Activated B cell treated with CpG ODN at 0.5 μM for 24 hours (primary cell): Measurements from ENCODE around the gene GAL3ST2. TPM values are rescaled to one million over a fixed set of nuclear protein-coding genes. Genes with fewer than 3 reads are reported as not detected.
A peak's percentile ranks its signal among the peaks of the same experiment; 100 is the strongest.

Experiments used
- ATAC-seq: fragments of 200-7000 bp; cut with Tn5 transposase; one replicate; pipeline ENCODE4 v1.10.0; 2021; ENCODE audit warnings: low read depth, mild to moderate bottlenecking, moderate library complexity
- CTCF ChIA-PET: fragments of 350-600 bp; sonication (Branson Sonifier 250); formaldehyde crosslinking; loops from one replicate; lab custom pipeline; 2021; ENCODE audit warnings: antibody characterized with exemption; lab: Charles Lee
- POLR2A ChIA-PET: fragments of 350-600 bp; sonication (Branson Sonifier 250); formaldehyde crosslinking; loops from one replicate; lab custom pipeline; 2021; ENCODE audit warnings: antibody characterized with exemption; lab: Charles Lee
- DNase-seq: peaks from one replicate; pipeline ENCODE4 v3.0.0; 2022
- H3K27ac Mint-ChIP-seq: one replicate; pipeline ENCODE4 v1.8.0; 2020; ENCODE audit warnings: mixed read lengths
- H3K27me3 Mint-ChIP-seq: one replicate; pipeline ENCODE4 v1.8.0; 2021; ENCODE audit warnings: mixed read lengths
- H3K36me3 Mint-ChIP-seq: one replicate; pipeline ENCODE4 v1.8.0; 2021; ENCODE audit warnings: low read depth, mixed read lengths
- H3K4me1 Mint-ChIP-seq: one replicate; pipeline ENCODE4 v1.8.0; 2021; ENCODE audit warnings: mixed read lengths
- H3K4me3 Mint-ChIP-seq: one replicate; pipeline ENCODE4 v1.8.0; 2020; ENCODE audit warnings: mild to moderate bottlenecking, mixed read lengths
- H3K9me3 Mint-ChIP-seq: one replicate; pipeline ENCODE4 v1.8.0; 2020; ENCODE audit warnings: mixed read lengths
- CTCF ChIP-seq: fragments of 200-600 bp; IDR thresholded peaks from one replicate; pipeline ENCODE4 v1.8.0; 2022; ENCODE audit warnings: antibody characterized with exemption, mild to moderate bottlenecking
- intact Hi-C: fragments of 100-400 bp; cut with micrococcal nuclease; formaldehyde crosslinking; loops from one replicate; pipeline ENCODE4 v1.15.1; 2024
- total RNA-seq: library from RNA; stranded (reverse); gene quantifications from 2 replicates; pipeline ENCODE4 v1.2.3, GENCODE V29; 2022

Gene GAL3ST2
- total RNA-seq, 1 donor from 2014 or later = not detected

GRCh38 chr2:241793385-241793784 lies 16.8 kb downstream of the GAL3ST2 start:
- POLR2A ChIA-PET = no interaction called here
- ATAC-seq = no peak
- peaks cover 17% of the 10 kb centered on the region for H3K4me1 Mint-ChIP-seq
- no peak overlapping the region for H3K4me3 Mint-ChIP-seq
- no peak for DNase-seq
- CTCF ChIA-PET = no interaction called here
- TF ChIP-seq CTCF = no peak
- no peaks in the 10 kb centered on the region for H3K27me3 Mint-ChIP-seq
- intact Hi-C loops = no loop called here
- H3K36me3 Mint-ChIP-seq = no peaks in the 10 kb centered on the region
- peaks cover 4% of the 10 kb centered on the region for H3K9me3 Mint-ChIP-seq
- H3K27ac Mint-ChIP-seq = no peak overlapping the region

GRCh38 chr2:241794250-241794823 lies 17.7 kb downstream of the GAL3ST2 start:
- H3K4me1 Mint-ChIP-seq = peaks cover 8% of the 10 kb centered on the region
- DNase-seq = no peak
- no peak for ATAC-seq
- H3K9me3 Mint-ChIP-seq = peaks cover 4% of the 10 kb centered on the region
- ChIA-PET POLR2A (no interaction called here), CTCF (no interaction called here)
- intact Hi-C loops = no loop called here
- H3K4me3 Mint-ChIP-seq = no peak overlapping the region
- no peak overlapping the region for H3K27ac Mint-ChIP-seq
- no peaks in the 10 kb centered on the region for H3K27me3 Mint-ChIP-seq
- no peak for TF ChIP-seq CTCF
- no peaks in the 10 kb centered on the region for H3K36me3 Mint-ChIP-seq

- Mint-ChIP-seq H3K36me3 (no peaks in the 10 kb centered on the region), H3K27ac (no peak overlapping the region), H3K9me3 (peaks cover 4% of the 10 kb centered on the region), H3K4me3 (no peak overlapping the region), H3K4me1 (peaks cover 1% of the 10 kb centered on the region), H3K27me3 (no peaks in the 10 kb centered on the region)
- CTCF ChIA-PET = no interaction called here
- POLR2A ChIA-PET = no interaction called here
- ATAC-seq = no peak
- intact Hi-C loops = no loop called here
- DNase-seq = no peak
- no peak for TF ChIP-seq CTCF
These were observed 18.7 kb downstream of the GAL3ST2 start for GRCh38 chr2:241795021-241795999.

GRCh38 chr2:241796209-241796608 lies 19.6 kb downstream of the GAL3ST2 start:
- intact Hi-C loops = no loop called here
- Mint-ChIP-seq H3K36me3 (no peaks in the 10 kb centered on the region), H3K27ac (no peak overlapping the region), H3K4me1 (no peaks in the 10 kb centered on the region), H3K9me3 (no peaks in the 10 kb centered on the region), H3K27me3 (no peaks in the 10 kb centered on the region), H3K4me3 (no peak overlapping the region)
- POLR2A ChIA-PET = no interaction called here
- no peak for TF ChIP-seq CTCF
- ATAC-seq (no peak), DNase-seq (no peak)
- CTCF ChIA-PET = no interaction called here

- Mint-ChIP-seq H3K4me1 (no peaks in the 10 kb centered on the region), H3K9me3 (no peaks in the 10 kb centered on the region), H3K4me3 (no peak overlapping the region), H3K27me3 (no peaks in the 10 kb centered on the region), H3K36me3 (no peaks in the 10 kb centered on the region), H3K27ac (no peak overlapping the region)
- DNase-seq (peak; percentile 12), ATAC-seq (no peak)
- TF ChIP-seq CTCF = no peak
- intact Hi-C loops = no loop called here
- POLR2A ChIA-PET = no interaction called here
- CTCF ChIA-PET = no interaction called here
These were observed 20.1 kb downstream of the GAL3ST2 start for GRCh38 chr2:241796610-241797138.
